Epithelial cell of proximal tubule (primary cell): ENCODE data around the gene TMEM259. TPM values are rescaled to one million over a fixed set of nuclear protein-coding genes. Genes with fewer than 3 reads are reported as not detected.

ENCODE experiments used
- DNase-seq: peaks from one replicate; pipeline ENCODE4 v3.0.0-alpha.2; 2011; ENCODE audit warnings: low read depth
- H3K4me3 ChIP-seq: 2 replicates; pipeline ENCODE4 v1.5.1; 2011; ENCODE audit warnings: low read depth, mild to moderate bottlenecking, low read length
- CTCF ChIP-seq: conservative IDR thresholded peaks from 2 replicates; pipeline ENCODE4 v1.5.1; 2012; ENCODE audit warnings: low read depth, mild to moderate bottlenecking, low read length
- total RNA-seq: library from RNA; depleted of rRNA; stranded (reverse); fragments of >200 nt; gene quantifications from 2 replicates; pipeline ENCODE4 v1.2.3, GENCODE V29; 2015

TMEM259 gene
- total RNA-seq, 1 donor from 2014 or later: 193 TPM

- DNase-seq: no peak
- no peak for TF ChIP-seq CTCF
- H3K4me3 ChIP-seq: no peak overlapping the region
Measured at GRCh38 chr19:966485-967088, 54.3 kb downstream of the TMEM259 start.

GRCh38 chr19:964761-965694, 55.9 kb downstream of the TMEM259 start:
- no peak for DNase-seq
- TF ChIP-seq CTCF: no peak
- H3K4me3 ChIP-seq: no peak overlapping the region

- TF ChIP-seq CTCF: no peak
- no peak overlapping the region for H3K4me3 ChIP-seq
- no peak for DNase-seq
Measured at GRCh38 chr19:964116-964520, 56.8 kb downstream of the TMEM259 start.

- no peak overlapping the region for H3K4me3 ChIP-seq
- DNase-seq: no peak
- TF ChIP-seq CTCF: no peak
Measured at GRCh38 chr19:963486-963951, 57.4 kb downstream of the TMEM259 start.

GRCh38 chr19:962683-963400, 58.1 kb downstream of the TMEM259 start:
- no peak for TF ChIP-seq CTCF
- no peak for DNase-seq
- H3K4me3 ChIP-seq: no peak overlapping the region

- H3K4me3 ChIP-seq: no peak overlapping the region
- no peak for TF ChIP-seq CTCF
- no peak for DNase-seq
Measured at GRCh38 chr19:961866-962620, 58.9 kb downstream of the TMEM259 start.
